ENCODE data around the gene TBC1D5.
"Not testable (repeated sequence)": the region's sequence is repeated elsewhere in the genome, so short reads cannot be mapped to it uniquely, and the experiment has no call there.

Gene TBC1D5

DNA sequence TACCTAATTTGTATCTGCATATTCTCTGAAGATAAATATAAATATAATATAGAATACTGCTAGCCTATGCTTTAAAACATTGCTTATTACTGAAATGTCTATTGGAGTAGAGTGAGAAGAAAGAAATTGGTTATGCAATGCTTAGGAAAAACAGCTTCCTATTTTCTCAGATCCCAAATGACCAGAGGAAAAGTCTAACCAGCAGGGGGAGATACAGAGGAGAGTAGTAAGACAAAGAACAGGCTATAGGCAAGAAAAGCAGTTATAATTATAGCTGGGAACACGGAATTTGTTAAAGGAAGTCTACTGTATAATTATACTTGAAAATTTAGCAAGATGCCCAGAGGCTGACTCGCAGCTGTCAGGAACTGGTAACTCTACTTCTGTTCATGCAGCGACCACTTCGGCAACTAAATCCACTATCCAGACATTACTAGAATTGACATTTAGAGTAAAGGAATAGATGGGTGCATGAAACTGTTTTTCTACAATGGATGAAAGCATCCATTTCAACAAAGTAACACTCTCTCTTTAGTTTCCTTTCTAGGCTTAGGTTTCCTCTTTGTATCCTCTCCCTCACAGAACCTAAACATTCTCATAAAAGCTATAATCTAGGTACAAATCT is 97.2 kb downstream of the TBC1D5 start:
- DNase-seq (ENCODE audit: low spot score), result peak; percentile 11

DNA sequence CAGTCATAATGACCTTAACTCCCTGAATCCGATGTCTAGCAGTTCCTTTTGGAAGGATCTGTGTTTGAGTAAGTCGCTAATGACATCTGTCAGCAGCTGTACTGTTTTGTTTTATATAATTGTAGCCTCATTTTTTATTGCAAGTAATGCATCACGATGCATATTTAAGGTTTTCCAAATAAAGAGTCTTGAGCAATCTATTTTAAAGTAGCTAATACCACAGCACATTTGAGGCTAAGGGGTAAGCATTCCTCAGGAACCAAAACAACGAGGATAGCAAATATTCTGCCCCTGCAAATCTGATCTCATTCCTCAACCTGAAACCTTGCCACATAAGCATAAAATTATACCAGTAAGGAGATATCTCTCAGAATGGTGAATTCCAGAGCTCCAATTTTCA is 98.7 kb downstream of the TBC1D5 start:
- no peak for DNase-seq (ENCODE audit: low spot score)

DNA sequence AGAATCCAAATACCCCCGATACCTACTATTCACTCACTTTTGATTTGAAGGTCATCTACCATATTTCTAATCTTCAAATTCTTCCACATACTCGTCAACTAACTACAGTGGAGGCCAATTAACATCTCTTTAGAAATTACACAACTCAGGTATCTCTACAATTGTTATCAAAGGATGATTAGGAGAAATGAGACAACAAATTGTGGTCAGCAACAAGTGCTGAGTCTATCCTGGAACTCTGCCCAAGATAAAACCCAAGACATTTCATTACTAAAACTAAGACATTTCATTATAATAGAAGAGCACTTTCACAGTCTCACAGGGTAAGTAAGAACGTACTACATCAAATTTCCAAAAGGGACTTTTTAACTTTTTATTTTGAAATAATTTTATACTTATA is 100.0 kb downstream of the TBC1D5 start:
- no peak for DNase-seq (ENCODE audit: low spot score)

DNA sequence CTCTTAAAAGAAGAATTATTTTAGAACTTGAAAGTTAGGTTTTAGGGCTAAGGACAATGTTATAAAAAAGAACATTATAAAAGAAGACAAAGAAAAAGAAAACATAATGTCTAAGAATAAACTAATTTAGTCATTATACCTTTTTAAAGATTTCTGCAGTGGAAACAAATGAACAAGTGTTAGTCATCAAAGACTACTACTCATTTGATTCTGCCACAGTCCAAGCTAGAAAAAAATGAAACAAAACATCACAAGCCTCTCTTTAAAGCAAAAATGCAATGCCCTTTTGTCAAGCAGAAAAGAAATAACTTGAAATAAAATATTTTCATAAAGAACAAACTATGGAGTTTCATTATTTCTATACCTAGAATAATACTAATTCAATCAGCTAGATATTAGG is 102.0 kb downstream of the TBC1D5 start:
- no peak for DNase-seq (ENCODE audit: low spot score)

DNA sequence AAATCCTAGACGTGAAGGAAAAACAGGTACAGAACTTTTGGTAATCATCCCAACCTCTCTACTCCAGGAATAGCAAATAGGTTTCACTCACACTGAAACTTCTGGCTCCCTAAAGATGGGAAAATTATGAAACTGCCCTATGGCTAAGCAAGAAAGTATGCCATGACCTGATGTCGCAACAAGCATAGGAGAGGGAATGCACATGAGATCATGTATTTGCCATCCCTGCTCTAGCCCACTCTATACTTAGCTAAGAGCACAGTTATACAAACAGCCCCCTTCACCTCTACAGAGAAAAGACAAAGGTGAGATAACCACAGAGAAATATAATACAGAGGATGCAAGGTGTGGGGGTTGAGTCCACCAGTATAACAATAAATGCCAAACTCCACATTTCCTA is 102.7 kb downstream of the TBC1D5 start:
- DNase-seq (ENCODE audit: low spot score), result no peak

DNA sequence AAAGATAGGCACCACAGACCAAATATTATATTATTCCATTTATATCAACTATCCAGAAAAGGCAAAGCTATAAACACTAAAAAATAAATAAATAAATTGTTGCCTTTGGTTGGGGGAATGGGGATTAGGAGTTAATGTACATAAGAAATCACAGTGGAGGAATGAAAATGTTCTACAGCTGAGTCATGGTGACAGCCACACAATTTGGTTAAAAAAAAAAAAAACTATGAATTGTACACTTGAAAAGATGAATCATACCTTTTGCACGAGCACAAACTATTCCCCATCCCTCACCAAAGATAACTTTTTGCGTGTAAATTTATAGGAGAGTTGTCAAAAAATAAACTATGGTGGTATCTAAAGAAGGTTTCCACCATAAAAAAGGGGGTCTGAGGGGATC is 103.2 kb downstream of the TBC1D5 start:
- DNase-seq (ENCODE audit: low spot score), result no peak

DNA sequence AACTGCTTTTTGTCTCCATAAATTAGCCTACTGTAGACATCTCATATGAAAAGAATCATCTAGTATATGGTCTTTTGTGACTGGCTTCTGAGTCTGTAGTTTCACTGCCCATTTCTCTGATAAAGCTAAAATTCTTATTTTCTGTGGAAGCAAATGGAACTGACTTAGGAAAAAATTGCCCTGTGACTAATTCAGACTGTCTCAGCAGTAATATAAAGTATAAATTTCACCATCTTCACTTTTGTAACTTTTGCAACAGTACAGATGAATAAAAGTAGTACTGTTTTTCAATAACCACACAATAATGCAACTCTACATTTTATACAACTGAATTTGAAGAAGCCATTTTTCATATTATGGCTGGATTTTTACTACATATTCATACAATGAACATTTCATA is 104.1 kb downstream of the TBC1D5 start:
- DNase-seq (ENCODE audit: low spot score), result no peak

DNA sequence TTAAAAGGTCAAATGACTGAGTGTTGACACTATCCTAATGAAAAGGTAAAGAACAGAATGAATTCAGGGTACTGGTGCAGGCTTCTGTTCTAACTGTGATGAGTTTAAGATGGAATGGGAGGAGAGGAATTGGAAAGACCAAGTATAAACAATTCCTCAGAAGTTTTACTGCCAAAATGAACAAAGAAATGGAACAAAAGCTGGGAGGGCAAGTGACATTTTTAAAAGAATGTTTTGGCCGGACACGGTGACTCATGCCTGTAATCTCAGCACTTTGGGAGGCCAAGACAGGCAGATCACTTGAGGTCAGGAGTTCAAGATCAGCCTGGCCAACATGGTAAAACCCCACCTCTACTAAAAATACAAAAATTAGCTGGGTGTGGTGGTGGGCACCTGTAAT is 106.8 kb downstream of the TBC1D5 start:
- not testable (repeated sequence) for DNase-seq (ENCODE audit: low spot score)

DNA sequence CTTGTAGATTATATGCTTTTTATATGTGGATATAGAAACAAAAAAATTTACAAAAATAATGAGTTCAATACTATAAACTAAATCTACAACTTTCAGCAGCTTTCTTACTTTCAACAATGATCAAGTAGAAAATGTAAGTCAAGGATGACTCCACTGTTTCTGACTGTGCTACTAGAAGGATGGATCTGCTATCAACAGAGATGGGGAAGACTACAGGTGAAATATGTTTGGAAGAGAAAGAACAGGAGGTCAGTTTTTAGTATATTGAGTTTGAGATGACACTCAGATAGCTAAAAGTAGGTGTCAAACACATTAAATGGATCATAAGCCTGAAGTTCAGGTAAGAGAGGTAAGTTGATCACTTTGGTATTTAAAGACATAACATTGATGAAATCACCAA is 107.5 kb downstream of the TBC1D5 start:
- DNase-seq (ENCODE audit: low spot score), result no peak

DNA sequence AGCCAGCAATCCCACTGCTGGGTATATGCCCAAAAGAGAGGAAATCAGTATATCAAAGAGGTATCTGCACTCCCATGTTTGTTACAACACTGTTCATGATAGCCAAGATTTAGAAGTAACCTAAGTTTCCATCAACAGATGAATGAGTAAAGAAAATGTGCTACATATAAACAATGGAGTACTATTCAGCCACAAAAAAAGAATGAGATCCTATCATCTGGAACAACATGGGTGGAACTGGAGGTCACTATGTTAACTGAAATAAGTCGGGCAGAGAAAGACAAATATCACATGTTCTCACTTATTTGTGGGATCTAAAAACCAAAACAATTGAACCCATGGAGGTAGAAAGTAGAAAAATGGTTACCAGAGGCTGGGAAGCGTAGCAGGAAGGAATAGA is 108.2 kb downstream of the TBC1D5 start:
- no peak for DNase-seq (ENCODE audit: low spot score)

DNA sequence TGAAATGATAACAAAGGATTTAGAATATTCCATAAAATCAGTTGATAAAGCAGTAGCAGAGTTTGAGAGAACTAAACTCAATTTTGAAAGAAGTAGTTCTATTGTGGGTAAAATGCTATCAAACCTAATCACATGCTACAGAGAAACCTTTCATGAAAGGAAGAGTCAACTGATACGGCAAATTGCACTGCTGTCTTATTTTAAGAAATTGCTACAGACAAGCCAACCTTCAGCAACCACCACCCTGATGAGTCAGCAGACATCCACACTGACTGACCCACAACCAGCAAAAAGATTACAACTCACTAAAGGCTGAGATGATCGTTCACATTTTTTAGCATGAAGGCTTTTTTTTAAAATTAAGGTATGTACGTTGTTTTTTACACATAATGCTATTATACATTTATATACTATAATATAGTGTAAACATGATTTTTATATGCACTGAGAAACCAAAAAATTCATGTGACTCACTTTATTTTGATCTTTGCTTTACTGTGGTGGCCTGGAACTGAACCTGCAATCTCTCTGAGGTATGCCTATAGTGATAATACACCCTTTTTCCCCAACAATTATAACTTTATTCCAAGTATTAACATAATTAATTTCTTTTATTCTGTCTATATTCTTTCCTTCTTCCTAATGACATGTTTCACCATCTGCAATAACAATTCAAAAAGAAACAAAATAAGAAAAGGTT is 109.9 kb downstream of the TBC1D5 start:
- no peak for DNase-seq (ENCODE audit: low spot score)

DNA sequence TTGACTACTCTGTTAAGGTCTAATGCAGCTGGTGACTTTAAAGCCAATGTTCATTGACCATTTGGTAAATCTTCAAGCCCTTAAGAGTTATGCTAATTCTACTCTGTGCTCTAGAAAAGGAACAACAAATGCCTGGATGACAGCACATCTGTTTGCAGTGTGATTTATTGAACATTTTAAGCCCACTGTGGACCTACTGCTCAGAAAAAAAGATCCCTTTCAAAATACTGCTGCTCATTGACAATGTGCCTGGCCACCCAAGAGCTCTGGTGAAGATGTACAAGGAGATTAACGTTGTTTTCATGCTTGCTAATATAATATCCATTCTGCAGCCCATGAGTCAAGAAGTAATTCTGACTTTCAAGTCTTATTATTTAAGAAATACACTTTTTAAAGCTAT is 110.8 kb downstream of the TBC1D5 start:
- DNase-seq (ENCODE audit: low spot score), result no peak

DNA sequence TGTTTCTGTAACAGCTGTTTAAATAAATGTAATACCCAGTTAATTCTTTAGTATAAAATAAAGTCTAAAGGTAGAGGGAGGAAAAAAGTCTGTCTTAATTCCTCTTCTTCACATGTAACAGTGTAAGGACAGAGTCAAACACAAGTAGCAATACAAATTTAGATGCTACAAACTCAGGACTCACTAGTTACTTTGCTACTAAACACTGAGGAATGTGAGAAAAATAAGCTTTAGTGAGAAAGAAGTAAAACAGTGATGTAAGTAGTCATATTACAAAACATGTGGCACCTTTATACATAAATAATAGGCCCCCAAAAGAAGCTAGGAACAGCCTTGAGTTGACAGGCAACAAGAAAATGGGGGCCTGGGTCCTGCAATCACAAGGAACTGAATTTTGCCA is 113.0 kb downstream of the TBC1D5 start:
- DNase-seq (ENCODE audit: low spot score), result no peak

DNA sequence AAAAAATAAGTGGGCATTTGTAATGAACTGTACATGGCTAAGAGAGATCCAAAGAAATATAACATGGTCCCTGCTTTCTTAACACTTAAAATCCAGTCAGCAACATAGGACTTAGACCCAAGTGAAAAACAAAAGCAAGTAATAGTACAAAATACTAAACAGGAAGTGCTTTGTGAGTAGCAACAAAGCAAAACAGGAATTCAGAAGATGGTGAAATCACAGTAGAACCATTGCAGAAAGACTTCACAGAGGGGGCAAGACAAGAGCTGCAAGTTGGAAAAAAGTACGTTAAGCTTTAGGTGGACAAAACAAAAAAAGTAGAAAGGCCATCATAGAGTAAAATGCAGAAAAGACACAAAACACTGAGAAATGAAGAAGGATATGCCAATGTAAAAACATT is 116.0 kb downstream of the TBC1D5 start:
- DNase-seq (ENCODE audit: low spot score), result no peak

DNA sequence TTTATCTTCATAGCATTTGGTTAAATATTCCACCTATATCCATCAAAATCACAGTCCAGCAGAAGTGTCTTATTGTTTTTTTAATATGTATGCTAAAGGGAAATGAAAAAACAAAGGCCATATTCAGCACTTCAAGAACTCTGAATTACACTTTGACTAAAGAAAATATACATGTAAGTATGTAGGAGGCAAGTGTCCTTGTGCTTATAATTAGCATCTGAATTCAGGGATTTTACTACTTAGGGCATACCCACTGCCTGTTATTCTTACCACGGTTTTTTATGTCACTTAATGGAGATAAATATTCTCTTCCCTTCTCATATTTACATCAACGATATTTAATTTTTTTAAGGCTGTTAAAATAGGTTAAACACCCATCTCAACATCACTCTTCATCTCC is 117.3 kb downstream of the TBC1D5 start:
- DNase-seq (ENCODE audit: low spot score), result no peak

DNA sequence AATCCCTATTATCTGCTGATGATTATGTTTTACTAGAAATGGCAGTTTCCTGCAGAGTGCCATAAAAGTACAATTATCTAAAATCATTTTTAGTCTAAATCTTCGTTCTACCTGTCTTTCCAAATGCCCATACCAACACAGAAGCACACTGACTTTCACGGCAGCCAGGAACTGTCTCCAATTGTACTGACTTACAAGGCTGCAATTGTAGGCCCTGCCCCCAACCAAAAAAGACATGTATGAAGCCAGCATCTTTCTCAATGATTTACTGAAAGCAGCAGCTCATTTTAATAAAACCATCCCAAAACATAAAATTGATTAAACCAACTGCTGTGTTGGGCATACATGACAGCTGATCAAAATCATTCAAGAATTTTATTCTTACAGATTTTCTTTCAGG is 119.0 kb downstream of the TBC1D5 start:
- DNase-seq (ENCODE audit: low spot score), result no peak

DNA sequence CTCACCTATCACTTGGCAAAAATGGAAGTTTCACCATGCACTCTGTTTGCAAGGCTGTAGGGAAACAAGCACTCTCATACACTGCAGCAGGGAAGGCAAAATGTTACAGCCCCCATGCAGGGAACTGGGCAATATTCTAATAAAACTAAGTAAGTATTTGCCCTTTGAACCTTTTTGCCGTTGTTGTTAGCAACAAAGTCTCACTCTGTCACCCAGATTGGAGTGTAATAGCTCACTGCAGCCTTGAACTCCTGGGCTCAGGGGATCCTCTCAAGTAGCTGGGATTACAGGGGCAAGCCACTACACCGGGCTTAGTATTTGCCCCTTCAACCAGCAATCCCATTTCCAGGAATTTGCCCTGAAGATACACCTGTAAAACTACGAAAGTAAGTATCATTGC is 122.5 kb downstream of the TBC1D5 start:
- no peak for DNase-seq (ENCODE audit: low spot score)

DNA sequence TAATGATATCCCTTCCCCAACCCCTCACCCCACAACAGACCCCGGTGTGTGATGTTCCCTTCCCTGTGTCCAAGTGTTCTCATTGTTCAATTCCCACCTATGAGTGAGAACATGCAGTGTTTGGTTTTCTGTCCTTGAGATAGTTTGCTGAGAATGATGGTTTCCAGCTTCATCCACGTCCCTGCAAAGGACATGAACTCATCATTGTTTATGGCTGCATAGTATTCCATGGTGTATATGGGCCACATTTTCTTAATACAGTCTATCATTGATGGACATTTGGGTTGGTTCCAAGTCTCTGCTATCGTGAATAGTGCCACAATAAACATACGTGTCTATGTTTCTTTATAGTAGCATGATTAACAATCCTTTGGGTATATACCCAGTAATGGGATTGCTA is 129.4 kb downstream of the TBC1D5 start:
- DNase-seq (ENCODE audit: low spot score), result not testable (repeated sequence)

DNA sequence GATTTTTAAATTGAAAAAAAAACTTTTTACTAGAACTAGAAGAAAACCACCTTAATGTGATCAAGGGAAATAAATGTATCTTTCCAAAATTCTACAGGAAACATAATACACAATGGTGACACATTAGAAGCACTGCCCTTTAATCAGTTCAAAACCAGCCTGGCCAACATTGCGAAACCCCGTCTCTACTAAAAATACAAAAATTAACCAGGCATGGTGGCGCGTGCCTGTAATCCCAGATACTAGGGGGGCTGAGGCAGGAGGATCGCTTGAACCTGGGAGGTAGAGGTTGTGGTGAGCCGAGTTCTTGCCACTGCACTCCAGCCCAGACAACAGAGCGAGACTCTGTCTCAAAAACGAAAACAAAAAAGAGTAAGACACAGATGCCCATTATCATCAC is 134.5 kb downstream of the TBC1D5 start:
- no peak for DNase-seq (ENCODE audit: low spot score)

DNA sequence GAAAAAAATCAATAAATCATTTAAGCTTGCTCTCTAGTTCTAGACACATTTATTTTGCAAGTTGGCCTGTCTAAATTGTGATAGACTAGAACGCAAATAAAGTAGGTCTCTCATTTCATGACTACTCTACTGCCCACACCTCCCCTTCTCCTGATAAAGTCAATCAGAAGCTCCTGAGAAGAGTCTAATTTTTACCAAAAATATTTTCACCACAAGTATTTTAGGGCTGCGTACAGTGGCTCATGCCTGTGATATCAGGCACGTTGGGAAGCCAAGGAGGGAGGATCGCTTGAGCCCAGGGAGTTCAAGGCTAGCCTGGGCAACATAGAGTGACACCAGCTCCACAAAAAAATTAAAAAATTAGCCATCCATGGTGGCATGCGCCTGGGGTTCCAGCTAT is 136.5 kb downstream of the TBC1D5 start:
- DNase-seq (ENCODE audit: low spot score), result no peak

DNA sequence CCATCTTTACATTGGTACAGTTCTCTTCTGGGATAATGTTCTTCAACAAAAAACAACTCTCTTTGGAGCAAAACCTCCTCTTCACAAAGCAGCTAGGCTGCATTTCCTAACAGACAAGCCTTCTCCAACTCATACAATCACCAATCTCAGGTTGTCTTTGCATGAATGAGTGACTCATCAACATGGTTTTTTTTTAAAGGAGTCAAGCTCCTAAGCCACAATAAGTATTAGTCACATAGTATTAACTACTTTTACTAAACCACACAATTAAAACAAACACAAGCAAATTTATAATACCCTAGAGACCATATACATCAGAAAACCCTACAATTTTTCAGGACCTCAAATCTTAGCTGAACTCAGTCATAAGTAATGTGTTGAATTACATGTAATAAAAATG is 137.4 kb downstream of the TBC1D5 start:
- DNase-seq (ENCODE audit: low spot score), result no peak

DNA sequence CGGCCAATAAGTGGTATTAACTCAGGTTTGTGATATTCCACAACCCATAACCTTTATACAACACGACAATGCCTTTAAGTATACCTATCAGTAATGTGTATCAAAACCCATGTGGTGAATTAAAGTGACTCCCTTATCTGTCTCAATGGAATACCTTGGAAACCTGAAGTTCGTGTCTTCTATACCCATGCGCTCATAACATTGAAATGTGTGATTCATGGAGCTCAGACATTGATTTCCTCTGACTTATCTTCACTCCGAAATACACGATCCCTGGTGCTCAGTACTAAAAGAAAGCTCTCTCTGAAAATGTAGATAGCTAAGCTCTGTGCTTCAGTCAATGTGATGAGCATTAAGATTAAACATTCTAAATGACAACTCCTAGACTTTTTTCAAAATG is 140.3 kb downstream of the TBC1D5 start:
- DNase-seq (ENCODE audit: low spot score), result no peak

DNA sequence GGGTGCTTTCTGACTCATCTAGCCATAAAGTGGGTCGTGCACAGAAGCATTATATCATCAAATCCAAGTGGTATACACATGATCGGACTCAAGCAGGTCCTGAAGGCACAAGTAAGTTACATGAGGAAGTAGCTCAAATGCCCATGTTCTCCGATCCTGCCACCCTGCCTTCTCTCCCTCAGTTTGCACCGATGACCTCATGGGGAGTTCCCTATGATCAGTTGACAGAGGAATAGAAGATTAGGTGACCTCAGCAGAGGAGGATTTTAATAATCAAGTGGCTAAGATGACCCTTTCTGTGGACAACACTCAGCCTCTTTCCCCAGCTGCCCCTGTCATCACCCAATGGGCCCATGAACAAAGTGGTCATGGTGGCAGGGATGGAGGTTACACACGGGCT is 149.5 kb downstream of the TBC1D5 start:
- DNase-seq (ENCODE audit: low spot score), result no peak

DNA sequence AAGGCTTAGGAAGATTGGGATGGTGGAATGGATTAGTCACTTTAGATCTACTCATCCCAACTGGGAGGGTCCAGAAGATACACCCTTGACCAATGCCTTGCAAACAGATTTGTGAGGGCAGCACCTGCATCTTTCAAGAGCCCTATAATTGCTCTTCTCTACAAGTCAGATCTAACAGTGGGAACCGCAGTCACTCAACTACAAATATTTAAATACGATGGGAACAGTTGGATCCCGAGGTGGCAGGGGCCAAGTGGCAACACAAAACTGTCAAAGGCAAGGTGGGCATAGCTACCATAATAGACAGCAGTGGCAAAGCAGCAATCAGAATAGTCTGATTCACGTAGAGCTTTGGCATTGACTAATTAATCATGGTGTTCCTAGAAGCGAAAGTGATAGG is 152.0 kb downstream of the TBC1D5 start:
- DNase-seq (ENCODE audit: low spot score), result no peak

Measured in germinal center (tissue), 1 donor.